SKM-1 treated with dmso at 0.1 percent for 144 hours (cell line): ENCODE measurements around the gene METRNL.
A peak's percentile ranks its signal among the peaks of the same experiment; 100 is the strongest.
"Not testable (repeated sequence)": the region's sequence is repeated elsewhere in the genome, so short reads cannot be mapped to it uniquely, and the experiment has no call there.

Source experiments
- DNase-seq: peaks from one replicate; lab custom pipeline; 2025; ENCODE audit not compliant: unreplicated experiment; lab: John Stamatoyannopoulos, UW

Gene METRNL

GRCh38 chr17:83051396-83052240 lies 27.8 kb upstream of the METRNL start:
- DNase-seq: peak; percentile 99

- no peak for DNase-seq
Observed at GRCh38 chr17:83052241-83052564, 27.2 kb upstream of the METRNL start.

DNA sequence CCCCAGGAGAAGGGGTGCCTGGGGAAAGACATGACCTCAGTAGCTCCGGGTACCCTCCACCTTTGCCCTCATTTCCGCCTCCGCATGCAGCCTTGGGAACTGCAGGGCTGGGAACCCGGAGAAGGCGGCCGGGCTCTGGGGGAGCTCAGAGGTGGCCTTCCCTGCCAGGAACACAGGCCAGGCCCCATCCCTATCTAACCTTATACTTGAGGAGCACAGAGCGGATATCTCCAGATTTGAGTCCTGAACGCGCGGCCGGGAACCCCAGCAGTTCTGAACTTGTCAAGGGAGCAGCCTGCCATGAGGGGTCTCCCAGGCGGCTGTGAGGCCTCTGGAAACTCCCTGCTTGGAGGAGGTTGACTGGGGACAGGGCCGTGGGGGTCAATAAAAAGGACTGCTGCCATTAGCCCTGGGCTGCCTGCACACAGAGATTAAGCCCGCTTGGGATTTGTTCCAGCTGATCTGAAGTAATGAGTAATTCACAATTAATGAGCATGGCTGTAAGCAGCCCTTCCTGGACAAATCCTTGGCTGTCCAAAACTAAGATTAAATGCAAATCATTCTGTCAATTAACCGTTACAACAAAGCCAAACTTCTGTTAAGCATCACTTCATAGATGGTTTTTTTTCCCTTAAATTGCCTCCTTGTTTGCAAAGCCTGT lies 26.3 kb upstream of the METRNL start:
- DNase-seq: no peak

DNA sequence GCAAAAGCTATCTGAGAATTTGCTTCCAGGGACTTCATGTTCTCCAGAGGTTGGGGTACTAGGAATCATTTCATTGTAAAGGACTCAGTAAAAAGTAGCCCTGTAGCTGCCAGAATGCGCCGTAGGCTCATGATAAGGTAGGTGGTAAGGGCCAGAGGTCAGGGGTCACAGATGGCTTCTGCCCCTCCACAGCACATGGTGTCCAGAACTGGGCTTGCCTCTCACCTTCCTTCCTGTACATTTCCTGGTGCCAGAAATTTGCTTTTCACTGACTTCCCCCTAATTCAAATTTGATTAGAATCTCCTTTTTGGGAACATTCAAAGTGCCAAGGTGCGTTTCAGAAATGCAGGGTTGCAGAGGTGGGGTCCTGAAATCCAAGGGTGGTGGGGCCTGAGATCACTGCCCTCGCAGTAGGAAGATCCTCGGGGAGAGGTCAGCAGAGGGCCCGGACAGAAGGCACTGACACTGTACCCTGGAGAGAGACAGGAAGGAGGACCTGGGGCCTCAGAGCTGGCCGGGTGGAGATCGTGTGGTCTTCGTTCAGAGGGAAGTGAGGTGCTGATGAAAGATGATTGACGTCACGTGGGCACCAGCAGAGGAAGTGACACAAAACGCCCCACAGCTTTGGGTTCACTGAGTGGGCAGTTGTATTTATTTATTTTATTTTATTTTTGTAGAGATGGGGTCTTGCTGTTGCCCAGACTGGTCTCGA lies 25.5 kb upstream of the METRNL start:
- peak; percentile 90 for DNase-seq

- DNase-seq: no peak
Observed at GRCh38 chr17:83054518-83055125, 24.8 kb upstream of the METRNL start.

- not testable (repeated sequence) for DNase-seq
Observed at GRCh38 chr17:83055176-83055575, 24.2 kb upstream of the METRNL start.

GRCh38 chr17:83055911-83056582 lies 23.4 kb upstream of the METRNL start:
- no peak for DNase-seq

- DNase-seq: no peak
Observed at GRCh38 chr17:83056583-83057396, 22.6 kb upstream of the METRNL start.

- no peak for DNase-seq
Observed at GRCh38 chr17:83057397-83057761, 22.0 kb upstream of the METRNL start.

- DNase-seq: no peak
Observed at GRCh38 chr17:83057793-83058265, 21.6 kb upstream of the METRNL start.

- DNase-seq: no peak
Observed at GRCh38 chr17:83058266-83058798, 21.1 kb upstream of the METRNL start.

DNA sequence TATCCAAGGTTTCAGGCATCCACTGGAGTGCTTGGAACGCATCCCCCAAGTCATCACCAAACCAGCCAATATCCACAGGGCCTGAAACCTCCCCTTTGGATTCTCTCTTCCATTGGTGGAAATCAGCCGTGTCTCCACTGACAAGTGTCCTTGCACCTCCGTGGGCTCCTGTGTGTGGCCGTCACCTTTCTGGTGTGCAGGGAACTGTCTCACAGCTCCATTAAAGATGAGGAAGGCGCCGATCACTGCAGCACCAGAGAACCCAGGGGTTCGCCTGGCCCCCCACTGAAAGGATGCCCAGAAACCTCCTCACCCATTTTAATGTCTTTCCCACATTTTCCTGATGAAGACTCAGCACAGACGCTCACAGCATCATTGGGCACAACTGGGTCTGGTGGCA lies 17.8 kb upstream of the METRNL start:
- no peak for DNase-seq

- DNase-seq: no peak
Observed at GRCh38 chr17:83062011-83062817, 17.2 kb upstream of the METRNL start.

DNA sequence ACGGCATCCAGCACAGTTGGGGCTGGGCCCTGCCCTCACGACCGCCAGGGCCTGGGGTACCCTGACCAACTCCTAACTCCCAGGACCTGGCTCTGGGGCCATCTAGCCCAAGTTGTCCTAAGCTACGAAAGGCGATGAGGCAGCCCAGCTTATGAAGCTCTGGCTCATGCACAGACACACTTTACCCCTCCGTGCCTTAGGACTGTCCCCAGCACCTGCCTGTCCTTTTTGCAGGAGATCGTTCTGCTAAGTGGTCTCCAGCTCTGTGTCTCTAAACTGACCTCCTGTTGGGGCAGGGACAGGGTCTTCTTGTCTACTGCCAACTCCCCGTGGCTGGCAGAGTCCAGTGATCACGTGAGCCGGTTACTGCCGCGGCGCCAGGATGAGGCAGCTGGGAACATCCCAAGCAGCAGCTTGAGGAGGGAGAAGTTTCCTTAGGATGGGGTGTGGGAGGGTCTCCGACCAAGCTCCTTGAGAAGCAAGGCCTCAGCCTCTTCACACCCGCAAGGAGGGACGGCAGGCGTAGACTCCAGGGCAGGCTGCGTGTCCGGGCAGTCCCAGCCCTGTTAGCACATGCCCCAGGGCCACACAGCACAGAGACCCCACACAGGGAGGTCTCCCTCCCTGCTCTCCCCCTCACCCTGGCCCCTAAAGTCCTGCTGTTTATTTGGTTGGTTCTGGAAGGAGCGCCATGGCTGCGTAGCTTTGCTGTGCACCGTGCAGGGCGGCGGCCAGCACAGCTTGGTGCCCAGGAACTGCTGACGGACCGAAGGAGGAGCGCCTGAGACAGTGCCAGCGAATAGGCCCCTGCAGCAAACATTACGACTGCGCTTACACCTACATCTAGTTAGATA lies 16.4 kb upstream of the METRNL start:
- no peak for DNase-seq

DNA sequence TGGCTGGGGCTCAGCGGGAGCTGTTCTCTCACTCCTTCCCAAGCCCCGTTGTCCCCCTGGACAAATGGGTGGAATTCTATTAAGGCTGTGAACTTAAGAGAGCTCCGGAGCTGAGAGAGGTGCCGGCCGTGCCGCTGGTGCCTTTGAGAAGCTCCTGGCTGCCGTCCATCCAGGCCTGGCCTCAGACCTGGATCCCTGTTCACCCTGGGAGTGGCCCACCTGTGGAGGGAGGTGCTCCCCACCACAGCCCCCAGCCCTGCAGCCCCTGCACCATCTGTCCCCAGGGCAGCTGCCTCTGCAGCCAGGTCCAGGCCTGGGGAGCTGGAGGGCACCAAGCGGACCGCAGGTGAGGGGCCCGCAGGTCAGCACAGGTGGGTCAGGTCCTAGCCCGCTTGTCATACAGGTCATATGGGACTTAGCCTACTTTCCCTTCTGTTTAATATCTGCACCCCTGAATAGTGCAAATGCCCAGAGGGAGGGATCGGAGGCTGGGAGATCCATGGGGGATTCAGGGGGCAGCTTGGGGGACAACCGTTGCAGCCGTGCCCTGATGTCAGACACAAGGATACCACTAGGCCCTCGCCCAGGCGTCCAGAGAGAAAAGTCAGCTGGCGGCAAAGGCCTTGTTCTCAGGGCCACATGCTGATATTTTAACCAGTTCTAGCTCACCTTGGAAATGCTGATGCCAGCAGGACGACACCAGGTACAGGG lies 15.2 kb upstream of the METRNL start:
- DNase-seq: no peak

GRCh38 chr17:83064732-83065659 lies 14.4 kb upstream of the METRNL start:
- DNase-seq: no peak
